Parathyroid adenoma (tissue), 2 donors: Measurements from ENCODE around the gene ROR2.

Experiments used
- H2AFZ ChIP-seq: fragments of 300-600 bp; sonication (generic); one replicate; pipeline ENCODE4 v1.7.0; 2017; ENCODE audit warnings: antibody characterized with exemption, mild to moderate bottlenecking
- H3K27ac ChIP-seq: fragments of 300-600 bp; sonication (generic); one replicate; pipeline ENCODE4 v1.7.0; 2017
- H3K27me3 ChIP-seq: fragments of 300-600 bp; sonication (generic); one replicate; pipeline ENCODE4 v1.7.0; 2017; ENCODE audit warnings: low read length; ENCODE audit not compliant: control insufficient read depth, insufficient read depth
- H3K36me3 ChIP-seq: fragments of 300-600 bp; sonication (generic); one replicate; pipeline ENCODE4 v1.7.0; 2017; ENCODE audit warnings: low read length; ENCODE audit not compliant: control insufficient read depth, insufficient read depth
- H3K4me1 ChIP-seq: fragments of 300-600 bp; sonication (generic); one replicate; pipeline ENCODE4 v1.7.0; 2017; ENCODE audit warnings: control low read depth
- H3K4me2 ChIP-seq: fragments of 300-600 bp; sonication (generic); one replicate; pipeline ENCODE4 v1.7.0; 2017; ENCODE audit warnings: low read length
- H3K4me3 ChIP-seq: fragments of 300-600 bp; sonication (generic); one replicate; pipeline ENCODE4 v1.7.0; 2017; ENCODE audit warnings: low read depth, low read length
- H3K79me2 ChIP-seq: fragments of 300-600 bp; sonication (generic); one replicate; pipeline ENCODE4 v1.7.0; 2017; ENCODE audit warnings: control low read depth
- H3K9ac ChIP-seq: fragments of 300-600 bp; sonication (generic); one replicate; pipeline ENCODE4 v1.7.0; 2017; ENCODE audit warnings: mild to moderate bottlenecking
- H3K9me3 ChIP-seq: fragments of 300-600 bp; sonication (generic); one replicate; pipeline ENCODE4 v1.7.0; 2017; ENCODE audit warnings: low read length; ENCODE audit not compliant: control insufficient read depth
- CTCF ChIP-seq: fragments of 300-600 bp; sonication (generic); IDR thresholded peaks from one replicate; pipeline ENCODE4 v1.7.0; 2017; ENCODE audit warnings: antibody characterized with exemption, mild to moderate bottlenecking
- donor health status: primary hyperparathyroidism.

The ROR2 gene

GRCh38 chr9:91867740-91868139 is 82.3 kb downstream of the ROR2 start:
- no peak overlapping the region for H3K4me3 ChIP-seq
- no peaks in the 10 kb centered on the region for H3K79me2 ChIP-seq
- H3K9me3 ChIP-seq: no peaks in the 10 kb centered on the region
- H3K9ac ChIP-seq: no peak overlapping the region
- H3K4me2 ChIP-seq: no peak overlapping the region
- no peak for TF ChIP-seq CTCF
- H3K27ac ChIP-seq: no peak overlapping the region
- no peaks in the 10 kb centered on the region for H3K27me3 ChIP-seq
- no peak overlapping the region for H2AFZ ChIP-seq
- H3K36me3 ChIP-seq: no peaks in the 10 kb centered on the region
- peaks cover 2% of the 10 kb centered on the region for H3K4me1 ChIP-seq

- H3K4me2 ChIP-seq: no peak overlapping the region
- no peak for TF ChIP-seq CTCF
- no peaks in the 10 kb centered on the region for H3K4me1 ChIP-seq
- H3K9ac ChIP-seq: no peak overlapping the region
- H2AFZ ChIP-seq: no peak overlapping the region
- H3K4me3 ChIP-seq: no peak overlapping the region
- H3K79me2 ChIP-seq: peaks cover 6% of the 10 kb centered on the region
- H3K27me3 ChIP-seq: no peaks in the 10 kb centered on the region
- no peak overlapping the region for H3K27ac ChIP-seq
- H3K9me3 ChIP-seq: no peaks in the 10 kb centered on the region
- no peaks in the 10 kb centered on the region for H3K36me3 ChIP-seq
Observed at GRCh38 chr9:91865041-91865440, 85.0 kb downstream of the ROR2 start.

- Histone ChIP-seq H3K4me1 (no peaks in the 10 kb centered on the region), H3K4me2 (no peak overlapping the region), H3K36me3 (no peaks in the 10 kb centered on the region), H3K9ac (no peak overlapping the region), H3K27me3 (no peaks in the 10 kb centered on the region), H2AFZ (no peak overlapping the region), H3K27ac (no peak overlapping the region), H3K9me3 (no peaks in the 10 kb centered on the region), H3K4me3 (no peak overlapping the region), H3K79me2 (peaks cover 6% of the 10 kb centered on the region)
- TF ChIP-seq CTCF: no peak
Observed at GRCh38 chr9:91864380-91864779, 85.6 kb downstream of the ROR2 start.

GRCh38 chr9:91863469-91863868 is 86.6 kb downstream of the ROR2 start:
- H3K27ac ChIP-seq: no peak overlapping the region
- no peak overlapping the region for H3K4me3 ChIP-seq
- no peaks in the 10 kb centered on the region for H3K4me1 ChIP-seq
- no peaks in the 10 kb centered on the region for H3K9me3 ChIP-seq
- peaks cover 6% of the 10 kb centered on the region for H3K79me2 ChIP-seq
- no peak overlapping the region for H3K9ac ChIP-seq
- H2AFZ ChIP-seq: no peak overlapping the region
- H3K27me3 ChIP-seq: no peaks in the 10 kb centered on the region
- TF ChIP-seq CTCF: no peak
- no peaks in the 10 kb centered on the region for H3K36me3 ChIP-seq
- H3K4me2 ChIP-seq: no peak overlapping the region

GRCh38 chr9:91858213-91859030 is 91.6 kb downstream of the ROR2 start:
- no peak for TF ChIP-seq CTCF
- Histone ChIP-seq H3K4me3 (no peak overlapping the region), H3K4me2 (no peak overlapping the region), H3K9me3 (no peaks in the 10 kb centered on the region), H3K27ac (no peak overlapping the region), H3K79me2 (peaks cover 11% of the 10 kb centered on the region), H3K4me1 (no peaks in the 10 kb centered on the region), H3K9ac (no peak overlapping the region), H2AFZ (no peak overlapping the region), H3K36me3 (no peaks in the 10 kb centered on the region), H3K27me3 (no peaks in the 10 kb centered on the region)
